H9 (cell line): ENCODE results near the gene FANCG. TPM values are rescaled to one million over a fixed set of nuclear protein-coding genes. Genes with fewer than 3 reads are reported as not detected.

Experiments
- DNase-seq: peaks from one replicate; pipeline ENCODE4 v3.0.0-alpha.2; 2017
- H2AFZ ChIP-seq: one replicate; pipeline ENCODE4 v1.6.1; 2013; ENCODE audit warnings: mild to moderate bottlenecking, low read length, control low read depth, moderate library complexity
- H2AK5ac ChIP-seq: 2 replicates; pipeline ENCODE4 v1.6.1; 2013; ENCODE audit warnings: low read length, control low read depth, mixed read lengths; ENCODE audit not compliant: insufficient read length
- H2BK120ac ChIP-seq: one replicate; pipeline ENCODE4 v1.6.1; 2013; ENCODE audit warnings: low read depth, mild to moderate bottlenecking, low read length, control low read depth, inconsistent platforms; ENCODE audit not compliant: poor library complexity, severe bottlenecking
- H2BK12ac ChIP-seq: 2 replicates; pipeline ENCODE4 v1.6.1; 2013; ENCODE audit warnings: low read length, control low read depth, mixed read lengths, low read depth; ENCODE audit not compliant: insufficient read length
- H2BK15ac ChIP-seq: 2 replicates; pipeline ENCODE4 v1.6.1; 2013; ENCODE audit warnings: low read depth, low read length, control low read depth
- H2BK20ac ChIP-seq: one replicate; pipeline ENCODE4 v1.6.1; 2013; ENCODE audit warnings: low read depth, mild to moderate bottlenecking, low read length, control low read depth, inconsistent platforms; ENCODE audit not compliant: poor library complexity, severe bottlenecking
- H2BK5ac ChIP-seq: 2 replicates; pipeline ENCODE4 v1.6.1; 2013; ENCODE audit warnings: low read length, control low read depth, mixed read lengths; ENCODE audit not compliant: insufficient read length
- H3K14ac ChIP-seq: 2 replicates; pipeline ENCODE4 v1.6.1; 2013; ENCODE audit warnings: low read length, control low read depth; ENCODE audit not compliant: insufficient read depth
- H3K18ac ChIP-seq: 2 replicates; pipeline ENCODE4 v1.6.1; 2013; ENCODE audit warnings: low read depth, mild to moderate bottlenecking, mixed read lengths, low read length, control low read depth; ENCODE audit not compliant: insufficient read length
- H3K23ac ChIP-seq: 2 replicates; pipeline ENCODE4 v1.6.1; 2013; ENCODE audit warnings: low read length, control low read depth, mixed read lengths, low read depth; ENCODE audit not compliant: insufficient read length
- H3K23me2 ChIP-seq: 2 replicates; pipeline ENCODE4 v1.6.1; 2013; ENCODE audit warnings: low read depth, mild to moderate bottlenecking, mixed read lengths, low read length, control low read depth; ENCODE audit not compliant: insufficient read length, poor library complexity, severe bottlenecking
- H3K27ac ChIP-seq: 2 replicates; pipeline ENCODE4 v1.5.1; 2013; ENCODE audit warnings: low read length, control low read depth, mixed read lengths, low read depth; ENCODE audit not compliant: insufficient read length
- H3K27me3 ChIP-seq: 2 replicates; pipeline ENCODE4 v1.6.1; 2013; ENCODE audit warnings: low read length, control low read depth, inconsistent platforms; ENCODE audit not compliant: insufficient read depth
- H3K4ac ChIP-seq: 2 replicates; pipeline ENCODE4 v1.6.1; 2013; ENCODE audit warnings: low read depth, mild to moderate bottlenecking, control low read depth, inconsistent platforms, low read length, moderate library complexity
- H3K4me1 ChIP-seq: 2 replicates; pipeline ENCODE4 v1.6.1; 2013; ENCODE audit warnings: low read length, control low read depth, inconsistent platforms; ENCODE audit not compliant: insufficient read depth
- H3K4me2 ChIP-seq: 2 replicates; pipeline ENCODE4 v1.6.1; 2013; ENCODE audit warnings: low read length, control low read depth, mixed read lengths; ENCODE audit not compliant: insufficient read length, insufficient read depth
- H3K56ac ChIP-seq: 2 replicates; pipeline ENCODE4 v1.6.1; 2013; ENCODE audit warnings: low read depth, mild to moderate bottlenecking, mixed read lengths, low read length, control low read depth; ENCODE audit not compliant: insufficient read length
- H3K79me1 ChIP-seq: 2 replicates; pipeline ENCODE4 v1.6.1; 2013; ENCODE audit warnings: low read depth, mild to moderate bottlenecking, moderate library complexity, low read length, control low read depth, inconsistent platforms; ENCODE audit not compliant: insufficient read depth, poor library complexity, severe bottlenecking
- H3K79me2 ChIP-seq: 2 replicates; pipeline ENCODE4 v1.6.1; 2013; ENCODE audit warnings: low read length, control low read depth, inconsistent platforms; ENCODE audit not compliant: insufficient read depth
- H3K9ac ChIP-seq: 2 replicates; pipeline ENCODE4 v1.6.1; 2013; ENCODE audit warnings: low read length, control low read depth, mixed read lengths; ENCODE audit not compliant: insufficient read length; ENCODE audit errors: extremely low read depth
- H3K9me3 ChIP-seq: one replicate; pipeline ENCODE4 v1.6.1; 2013; ENCODE audit warnings: low read depth, low read length, inconsistent platforms; ENCODE audit not compliant: control insufficient read depth
- H3T11ph ChIP-seq: one replicate; pipeline ENCODE4 v1.6.1; 2013; ENCODE audit warnings: mild to moderate bottlenecking, low read length, control low read depth, inconsistent platforms
- H4K20me1 ChIP-seq: one replicate; pipeline ENCODE4 v1.6.1; 2013; ENCODE audit not compliant: control insufficient read depth, insufficient read length, insufficient read depth
- H4K5ac ChIP-seq: 2 replicates; pipeline ENCODE4 v1.6.1; 2013; ENCODE audit warnings: low read depth, mild to moderate bottlenecking, mixed read lengths, low read length, control low read depth; ENCODE audit not compliant: insufficient read length
- H4K8ac ChIP-seq: replicated peaks from 2 replicates; pipeline ENCODE4 v1.6.1; 2013; ENCODE audit warnings: low read length, control low read depth, mixed read lengths, low read depth; ENCODE audit not compliant: insufficient read length
- H4K91ac ChIP-seq: 2 replicates; pipeline ENCODE4 v1.6.1; 2013; ENCODE audit warnings: low read depth, mild to moderate bottlenecking, moderate library complexity, mixed read lengths, low read length, control low read depth; ENCODE audit not compliant: insufficient read length
- H3K27ac Mint-ChIP-seq, 3 experiments: 2 replicates in 2 of 3; 3 replicates in 1 of 3; pipeline ENCODE4 v1.8.0; 2020 to 2021; ENCODE audit warnings: mixed read lengths in 3 of 3, mild to moderate bottlenecking in 1 of 3, moderate library complexity in 1 of 3
- H3K27me3 Mint-ChIP-seq: 2 replicates; pipeline ENCODE4 v1.8.0; 2021; ENCODE audit warnings: low read depth, mild to moderate bottlenecking, moderate library complexity, mixed read lengths
- H3K36me3 Mint-ChIP-seq, 3 experiments: 2 replicates in 2 of 3; 3 replicates in 1 of 3; pipeline ENCODE4 v1.8.0; 2020 to 2021; ENCODE audit warnings: low read depth in 3 of 3, mixed read lengths in 3 of 3; ENCODE audit not compliant: insufficient read depth in 1 of 3
- H3K4me1 Mint-ChIP-seq, 2 experiments: 2 replicates each; pipeline ENCODE4 v1.8.0; 2020; ENCODE audit warnings: mixed read lengths in 2 of 2
- H3K4me3 Mint-ChIP-seq, 2 experiments: 2 replicates in 1 of 2; 3 replicates in 1 of 2; pipeline ENCODE4 v1.8.0; 2020 to 2021; ENCODE audit warnings: mild to moderate bottlenecking in 2 of 2, mixed read lengths in 2 of 2, moderate library complexity in 1 of 2
- H3K9me3 Mint-ChIP-seq, 2 experiments: 2 replicates in 1 of 2; 3 replicates in 1 of 2; pipeline ENCODE4 v1.8.0; 2020; ENCODE audit warnings: mild to moderate bottlenecking in 2 of 2, mixed read lengths in 2 of 2, moderate library complexity in 1 of 2
- CTCF ChIP-seq: fragments of 200-600 bp; sonication (generic); conservative IDR thresholded peaks from 3 replicates; pipeline ENCODE4 v1.8.0; 2021; ENCODE audit warnings: antibody characterized with exemption, mild to moderate bottlenecking
- WGBS: extraction: QIAGEN DNeasy Blood & Tissue Kit; methylation state at CpG from one replicate; pipeline ENCODE4 v1.1.7; 2013; ENCODE audit warnings: missing lambda C conversion rate, low lambda C conversion rate, mixed read lengths; ENCODE audit not compliant: insufficient read length; ENCODE audit errors: extremely low coverage; 5-methylcytosine and 5-hydroxymethylcytosine counted together
- total RNA-seq: library from RNA; stranded (reverse); gene quantifications from 2 replicates; pipeline ENCODE4 v1.2.1, GENCODE V29; 2021

FANCG gene
- total RNA-seq, 1 experiment from 2014 or later: 86.9 TPM

- peaks cover 7% of the 10 kb centered on the region; the same call in 1 of the 2 replicates for H3K4me1 ChIP-seq
- H2AK5ac ChIP-seq: no peak overlapping the region
- no peaks in the 10 kb centered on the region for H3K27me3 ChIP-seq
- WGBS: no CpG with 5 or more reads among the region's 6 CpGs
- no peak overlapping the region for H2BK20ac ChIP-seq
- no peak overlapping the region for H3T11ph ChIP-seq
- no peaks in the 10 kb centered on the region for H4K20me1 ChIP-seq
- H3K79me1 ChIP-seq: peaks cover 7% of the 10 kb centered on the region
- no peak overlapping the region for H3K9ac ChIP-seq
- no peak overlapping the region for H4K8ac ChIP-seq
- Mint-ChIP-seq H3K36me3 (peaks cover 49 to 77% (median 68%) of the 10 kb centered on the region in 3 experiments), H3K4me1 (peaks cover 31 to 32% of the 10 kb centered on the region in 2 experiments), H3K4me3 (no peak overlapping the region), H3K9me3 (no peaks in the 10 kb centered on the region), H3K27me3 (no peaks in the 10 kb centered on the region; the same call in 1 of the 2 replicates), H3K27ac (peak overlapping the region in 2 of 3 experiments; percentile 74 to 99; a peak in 2 of 7 replicates)
- no peak overlapping the region for H3K56ac ChIP-seq
- no peak for TF ChIP-seq CTCF
- no peak for DNase-seq
- no peak overlapping the region for H3K4me2 ChIP-seq
- H3K9me3 ChIP-seq: no peaks in the 10 kb centered on the region
- H3K23me2 ChIP-seq: peaks cover 14% of the 10 kb centered on the region
- peaks cover 35% of the 10 kb centered on the region for H3K79me2 ChIP-seq
- H3K27ac ChIP-seq: no peak overlapping the region
- H2AFZ ChIP-seq: no peak overlapping the region
- no peak overlapping the region for H2BK120ac ChIP-seq
- no peak overlapping the region for H3K18ac ChIP-seq
- no peak overlapping the region for H3K23ac ChIP-seq
- no peak overlapping the region for H2BK12ac ChIP-seq
- H2BK5ac ChIP-seq: no peak overlapping the region
- no peak overlapping the region for H4K5ac ChIP-seq
- no peak overlapping the region for H3K4ac ChIP-seq
- H3K14ac ChIP-seq: no peak overlapping the region
- no peak overlapping the region for H4K91ac ChIP-seq
- no peak overlapping the region for H2BK15ac ChIP-seq
Observed at GRCh38 chr9:35074141-35074540, 5.6 kb downstream of the FANCG start.
